Measurements from ENCODE around the gene CTNNAL1. TPM values are rescaled to one million over a fixed set of nuclear protein-coding genes. Genes with fewer than 3 reads are reported as not detected.

Gene CTNNAL1
- total RNA-seq, 2 donors from 2014 or later, result 22.4 to 30.2 TPM

- Histone ChIP-seq H3K9me3 (no peaks in the 10 kb centered on the region), H3K9ac (ENCODE audit: low read depth in 2 of 2, low read length in 2 of 2) (no peak overlapping the region), H3K27me3 (no peaks in the 10 kb centered on the region), H3K36me3 (no peaks in the 10 kb centered on the region), H3K4me1 (no peaks in the 10 kb centered on the region), H3K4me3 (no peak overlapping the region), H3K27ac (no peak overlapping the region)
- intact Hi-C loops (cut with DNase I), result no loop called here
- TF ChIP-seq CTCF (IDR thresholded peaks at IDR 0.05), result no peak
- DNase-seq, result no peak
Measured at GRCh38 chr9:108956631-108957026, 56.7 kb downstream of the CTNNAL1 start.

- H3K9me3 ChIP-seq, result no peaks in the 10 kb centered on the region
- H3K27me3 ChIP-seq, result no peaks in the 10 kb centered on the region
- H3K36me3 ChIP-seq, result no peaks in the 10 kb centered on the region
- H3K27ac ChIP-seq, result no peak overlapping the region
- no peaks in the 10 kb centered on the region for H3K4me1 ChIP-seq
- H3K9ac ChIP-seq (ENCODE audit: low read depth in 2 of 2, low read length in 2 of 2), result no peak overlapping the region
- TF ChIP-seq CTCF (IDR thresholded peaks at IDR 0.05), result no peak
- DNase-seq, result no peak
- intact Hi-C loops (cut with DNase I), result no loop called here
- no peak overlapping the region for H3K4me3 ChIP-seq
Measured at GRCh38 chr9:108956022-108956630, 57.2 kb downstream of the CTNNAL1 start.

GRCh38 chr9:108953983-108954574, 59.2 kb downstream of the CTNNAL1 start:
- no peak overlapping the region for H3K27ac ChIP-seq
- no peaks in the 10 kb centered on the region for H3K27me3 ChIP-seq
- no peaks in the 10 kb centered on the region for H3K9me3 ChIP-seq
- no peaks in the 10 kb centered on the region for H3K4me1 ChIP-seq
- H3K9ac ChIP-seq (ENCODE audit: low read depth in 2 of 2, low read length in 2 of 2), result no peak overlapping the region
- intact Hi-C loops (cut with DNase I), result no loop called here
- no peaks in the 10 kb centered on the region for H3K36me3 ChIP-seq
- no peak overlapping the region for H3K4me3 ChIP-seq
- DNase-seq, result no peak
- peak; percentile 54 for TF ChIP-seq CTCF (IDR thresholded peaks at IDR 0.05)

GRCh38 chr9:108951578-108951977, 61.7 kb downstream of the CTNNAL1 start:
- no peaks in the 10 kb centered on the region for H3K9me3 ChIP-seq
- no peaks in the 10 kb centered on the region for H3K36me3 ChIP-seq
- no peak for DNase-seq
- intact Hi-C loops (cut with DNase I), result no loop called here
- H3K4me3 ChIP-seq, result no peak overlapping the region
- H3K27ac ChIP-seq, result no peak overlapping the region
- H3K4me1 ChIP-seq, result no peaks in the 10 kb centered on the region
- no peaks in the 10 kb centered on the region for H3K27me3 ChIP-seq
- no peak overlapping the region for H3K9ac ChIP-seq (ENCODE audit: low read depth in 2 of 2, low read length in 2 of 2)
- no peak for TF ChIP-seq CTCF (IDR thresholded peaks at IDR 0.05)

GRCh38 chr9:108950168-108950567, 63.1 kb downstream of the CTNNAL1 start:
- intact Hi-C loops (cut with DNase I), result no loop called here
- Histone ChIP-seq H3K4me1 (no peaks in the 10 kb centered on the region), H3K27me3 (no peaks in the 10 kb centered on the region), H3K27ac (no peak overlapping the region), H3K36me3 (no peaks in the 10 kb centered on the region), H3K9me3 (no peaks in the 10 kb centered on the region), H3K9ac (ENCODE audit: low read depth in 2 of 2, low read length in 2 of 2) (no peak overlapping the region), H3K4me3 (no peak overlapping the region)
- DNase-seq, result no peak
- TF ChIP-seq CTCF (IDR thresholded peaks at IDR 0.05), result no peak
